Measurements from ENCODE around the gene ALPK1.

DNA sequence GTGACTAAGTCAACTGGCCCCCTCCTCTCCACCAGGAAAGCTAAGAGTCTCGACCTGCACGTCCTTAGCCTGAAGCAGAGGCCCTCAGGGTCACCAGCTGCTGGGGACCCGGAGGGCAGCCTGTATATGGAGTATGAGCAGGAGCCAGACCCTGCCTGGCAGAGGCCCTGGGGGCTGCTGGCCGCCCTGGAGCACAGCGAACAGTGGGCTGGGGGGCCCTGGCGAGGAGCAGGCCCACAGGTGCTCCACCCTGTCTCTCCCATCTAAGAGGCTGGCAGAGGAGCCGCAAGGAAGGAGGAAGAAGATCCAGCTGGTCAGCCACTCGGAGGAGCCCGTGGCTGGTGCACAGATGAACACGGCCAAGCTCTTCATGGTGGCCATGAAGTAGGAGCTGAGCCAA, 61.2 kb downstream of the ALPK1 start:
- TF ChIP-seq POLR2A (IDR thresholded peaks at IDR 0.05) = no peak
- no peak for TF ChIP-seq EP300 (IDR thresholded peaks at IDR 0.05)

Measured in sigmoid colon (tissue), 4 donors.